ENCODE data around the gene MBP. TPM values are rescaled to one million over a fixed set of nuclear protein-coding genes. Genes with fewer than 3 reads are reported as not detected.

The MBP gene
- polyA plus RNA-seq, 1 experiment: 2.1 TPM

DNA sequence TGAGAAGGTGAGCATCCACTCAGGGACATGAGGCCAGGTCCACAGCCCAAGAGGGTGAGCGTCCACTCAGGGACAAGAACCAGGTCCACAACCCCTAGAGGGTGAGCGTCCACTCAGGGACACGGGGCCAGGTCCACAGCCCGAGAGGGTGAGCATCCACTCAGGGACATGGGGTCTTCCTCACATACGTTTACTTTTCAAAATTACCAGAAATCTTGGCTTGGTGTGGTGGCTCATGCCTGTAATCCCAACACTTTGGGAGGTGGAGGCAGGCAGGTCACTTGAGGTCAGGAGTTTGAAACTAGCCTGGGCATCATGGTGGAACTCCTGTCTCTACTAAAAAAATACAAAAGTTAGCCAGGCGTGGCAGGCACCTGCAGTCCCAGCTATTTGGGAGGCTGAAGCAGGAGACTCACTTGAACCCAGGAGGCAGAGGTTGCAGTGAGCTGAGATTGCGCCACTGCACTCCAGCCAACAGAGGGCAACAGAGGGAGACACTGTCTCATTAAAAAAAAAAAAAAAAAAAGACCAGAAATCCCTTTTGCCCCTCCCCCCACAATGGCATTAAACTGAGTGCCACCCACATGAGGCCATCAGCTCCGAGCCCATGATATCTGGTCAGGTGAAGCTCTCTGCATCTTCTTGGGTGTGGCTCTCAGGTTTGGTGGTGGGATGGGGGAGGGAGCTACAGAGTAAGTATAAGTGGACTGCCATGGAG lies 9.0 kb upstream of the MBP start:
- DNase-seq (ENCODE audit: low read depth): no peak
- H3K36me3 ChIP-seq (ENCODE audit: control insufficient read depth, insufficient read depth, low read length): no peaks in the 10 kb centered on the region
- TF ChIP-seq, protein P1, sequence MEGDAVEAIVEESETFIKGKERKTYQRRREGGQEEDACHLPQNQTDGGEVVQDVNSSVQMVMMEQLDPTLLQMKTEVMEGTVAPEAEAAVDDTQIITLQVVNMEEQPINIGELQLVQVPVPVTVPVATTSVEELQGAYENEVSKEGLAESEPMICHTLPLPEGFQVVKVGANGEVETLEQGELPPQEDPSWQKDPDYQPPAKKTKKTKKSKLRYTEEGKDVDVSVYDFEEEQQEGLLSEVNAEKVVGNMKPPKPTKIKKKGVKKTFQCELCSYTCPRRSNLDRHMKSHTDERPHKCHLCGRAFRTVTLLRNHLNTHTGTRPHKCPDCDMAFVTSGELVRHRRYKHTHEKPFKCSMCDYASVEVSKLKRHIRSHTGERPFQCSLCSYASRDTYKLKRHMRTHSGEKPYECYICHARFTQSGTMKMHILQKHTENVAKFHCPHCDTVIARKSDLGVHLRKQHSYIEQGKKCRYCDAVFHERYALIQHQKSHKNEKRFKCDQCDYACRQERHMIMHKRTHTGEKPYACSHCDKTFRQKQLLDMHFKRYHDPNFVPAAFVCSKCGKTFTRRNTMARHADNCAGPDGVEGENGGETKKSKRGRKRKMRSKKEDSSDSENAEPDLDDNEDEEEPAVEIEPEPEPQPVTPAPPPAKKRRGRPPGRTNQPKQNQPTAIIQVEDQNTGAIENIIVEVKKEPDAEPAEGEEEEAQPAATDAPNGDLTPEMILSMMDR (IDR thresholded peaks at IDR 0.05; ENCODE audit: insufficient read depth, low read depth, low read length): no peak
- H3K27me3 ChIP-seq (ENCODE audit: control insufficient read depth, insufficient read depth, low read length): no peaks in the 10 kb centered on the region
- POLR2A ChIA-PET: no interaction called here
- H3K4me3 ChIP-seq (ENCODE audit: low read depth, low read length): no peak overlapping the region
- CTCF ChIA-PET: no interaction called here

DNA sequence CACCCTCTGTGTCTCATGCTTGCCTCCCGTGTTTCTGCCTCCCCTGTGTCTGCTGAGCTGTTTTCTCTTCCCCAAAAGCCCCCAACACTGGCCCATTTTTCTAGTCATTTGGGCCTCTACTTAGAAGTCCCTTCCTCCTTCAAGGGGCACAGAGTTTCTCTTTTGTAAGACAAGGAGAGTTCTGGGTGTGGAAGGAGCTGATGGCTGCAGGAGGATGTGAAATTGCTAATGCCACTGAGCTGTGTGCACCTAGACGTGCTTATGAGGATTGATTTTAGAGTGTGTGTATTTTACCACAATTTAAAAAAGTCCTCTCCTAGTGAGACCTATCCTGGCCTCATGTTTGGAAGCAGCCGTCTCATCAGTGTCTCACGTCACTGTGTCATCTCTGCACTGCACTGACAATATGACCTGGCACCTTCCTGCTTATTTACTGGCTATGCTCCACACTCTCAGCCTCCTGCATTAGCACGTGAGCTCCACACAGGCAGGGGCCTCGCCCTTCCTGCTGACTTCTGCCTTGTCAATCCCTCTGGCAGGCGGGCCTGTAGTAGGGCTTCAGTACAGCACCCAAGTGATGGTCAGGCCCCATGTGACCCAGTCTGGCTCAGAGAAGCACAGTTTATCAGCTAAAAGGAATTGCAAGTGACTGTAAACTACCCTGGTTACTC lies 8.0 kb upstream of the MBP start:
- CTCF ChIA-PET: no interaction called here
- H3K4me3 ChIP-seq (ENCODE audit: low read depth, low read length): no peak overlapping the region
- POLR2A ChIA-PET: interaction anchor here (0.6 kb wide), 1 partner anchor 268 kb away, joined by 4 read pairs; no protein-coding TSS in a partner anchor
- H3K27me3 ChIP-seq (ENCODE audit: control insufficient read depth, insufficient read depth, low read length): no peaks in the 10 kb centered on the region
- no peaks in the 10 kb centered on the region for H3K36me3 ChIP-seq (ENCODE audit: control insufficient read depth, insufficient read depth, low read length)
- TF ChIP-seq, protein P1 (IDR thresholded peaks at IDR 0.05; ENCODE audit: insufficient read depth, low read depth, low read length): no peak
- no peak for DNase-seq (ENCODE audit: low read depth)

DNA sequence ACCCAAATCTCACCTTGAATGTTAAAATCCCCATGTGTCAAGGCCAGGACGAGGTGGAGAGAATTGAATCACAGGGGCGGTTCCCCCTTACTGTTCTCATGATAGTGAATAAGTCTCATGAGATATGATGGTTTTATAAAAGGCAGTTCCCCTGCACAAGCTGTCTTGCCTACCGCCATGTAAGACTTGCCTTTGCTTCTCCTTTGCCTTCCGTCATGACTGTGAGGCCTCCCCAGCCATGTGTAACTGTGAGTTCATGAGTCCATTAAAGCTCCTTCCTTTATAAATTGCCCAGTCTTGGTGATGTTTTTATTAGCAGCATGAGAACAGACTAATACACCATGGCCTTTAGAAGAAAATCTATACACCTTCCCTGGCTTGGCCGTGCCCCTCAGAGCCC lies 7.4 kb upstream of the MBP start:
- CTCF ChIA-PET: no interaction called here
- POLR2A ChIA-PET: no interaction called here
- no peak for DNase-seq (ENCODE audit: low read depth)
- Histone ChIP-seq H3K36me3 (ENCODE audit: control insufficient read depth, insufficient read depth, low read length) (no peaks in the 10 kb centered on the region), H3K4me3 (ENCODE audit: low read depth, low read length) (no peak overlapping the region), H3K27me3 (ENCODE audit: control insufficient read depth, insufficient read depth, low read length) (no peaks in the 10 kb centered on the region)
- TF ChIP-seq, protein P1 (IDR thresholded peaks at IDR 0.05; ENCODE audit: insufficient read depth, low read depth, low read length): no peak

DNA sequence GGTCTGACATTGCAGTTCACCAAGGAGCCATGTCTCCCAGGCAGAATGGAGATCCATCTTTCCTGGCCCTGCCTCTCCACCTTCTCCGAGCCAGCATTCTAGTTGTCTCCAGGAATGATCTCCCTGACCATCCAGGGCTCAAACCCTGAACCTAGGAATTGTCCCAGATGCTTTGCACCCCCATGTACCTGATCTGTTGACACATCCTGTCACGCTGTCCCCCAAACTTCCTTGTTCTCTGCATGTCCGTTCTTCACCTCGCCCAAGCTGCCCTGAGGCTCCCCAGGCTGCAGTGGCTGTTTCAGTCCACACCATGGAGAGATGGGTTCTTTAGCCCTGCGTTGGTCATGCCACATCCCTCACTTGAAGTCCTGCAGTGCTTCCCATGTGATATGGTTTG lies 7.0 kb upstream of the MBP start:
- CTCF ChIA-PET: no interaction called here
- Histone ChIP-seq H3K27me3 (ENCODE audit: control insufficient read depth, insufficient read depth, low read length) (no peaks in the 10 kb centered on the region), H3K36me3 (ENCODE audit: control insufficient read depth, insufficient read depth, low read length) (no peaks in the 10 kb centered on the region), H3K4me3 (ENCODE audit: low read depth, low read length) (no peak overlapping the region)
- TF ChIP-seq, protein P1 (IDR thresholded peaks at IDR 0.05; ENCODE audit: insufficient read depth, low read depth, low read length): no peak
- POLR2A ChIA-PET: no interaction called here
- DNase-seq (ENCODE audit: low read depth): no peak

DNA sequence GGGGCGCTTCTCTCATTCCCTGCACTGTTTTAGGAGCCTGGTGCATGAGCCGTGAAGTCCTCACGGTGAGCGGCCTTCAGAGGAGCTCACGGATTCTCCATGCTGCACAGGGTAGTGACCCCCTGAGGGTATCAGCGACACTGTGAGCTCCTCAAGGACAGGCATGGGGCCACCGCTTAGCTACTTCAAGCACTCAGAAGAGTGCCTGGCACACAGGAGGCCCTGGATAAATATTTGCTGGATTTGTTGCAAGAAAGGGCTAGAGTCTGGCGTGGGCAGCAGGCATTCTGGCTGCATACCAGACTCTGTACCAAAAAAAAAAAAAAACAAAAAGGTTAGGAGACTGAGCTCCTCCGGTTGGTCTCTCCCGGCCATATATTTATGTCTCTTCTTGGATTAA lies 5.7 kb upstream of the MBP start:
- DNase-seq (ENCODE audit: low read depth): no peak

More for the DNA sequence above, 5.7 kb upstream of the MBP start:
- Histone ChIP-seq H3K4me3 (ENCODE audit: low read depth, low read length) (no peak overlapping the region), H3K36me3 (ENCODE audit: control insufficient read depth, insufficient read depth, low read length) (no peaks in the 10 kb centered on the region), H3K27me3 (ENCODE audit: control insufficient read depth, insufficient read depth, low read length) (peaks cover 2% of the 10 kb centered on the region; the same call in 1 of the 2 replicates)
- TF ChIP-seq, protein P1 (IDR thresholded peaks at IDR 0.05; ENCODE audit: insufficient read depth, low read depth, low read length): no peak
- ChIA-PET CTCF (interaction anchor here (1.1 kb wide), 1 partner anchor 72 kb away, joined by 3 read pairs; no protein-coding TSS in a partner anchor), POLR2A (no interaction called here)

All from BJ (cell line).